HG03442 (cell line): ENCODE data around the gene CNTN4.
"Not testable (repeated sequence)": the region's sequence is repeated elsewhere in the genome, so short reads cannot be mapped to it uniquely, and the experiment has no call there.

Source experiments
- ATAC-seq: cut with Tn5 transposase; IDR thresholded peaks from one replicate; pipeline ENCODE4 v1.9.1; 2021; ENCODE audit warnings: mild to moderate bottlenecking, moderate library complexity; ENCODE audit not compliant: unreplicated experiment

Gene CNTN4

GRCh38 chr3:2883283-2883682 is 784.6 kb downstream of the CNTN4 start:
- ATAC-seq = no peak

DNA sequence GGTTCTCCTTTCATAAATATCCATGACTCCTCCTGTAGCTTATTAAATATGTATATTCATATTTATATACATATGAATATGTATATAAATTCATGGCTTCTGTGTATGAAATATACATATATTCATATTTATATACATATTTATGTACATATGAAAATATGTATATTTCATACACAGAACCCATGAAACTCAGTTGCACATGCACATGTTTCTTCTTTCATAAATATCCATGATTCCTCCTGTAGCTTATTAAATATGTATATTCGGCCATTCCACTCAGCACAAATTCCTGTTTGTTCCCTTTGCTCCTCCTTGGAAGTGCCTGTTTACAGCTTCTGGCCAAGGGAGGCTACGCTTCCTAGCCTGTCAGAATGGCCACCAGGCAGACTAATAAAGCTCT is 789.9 kb downstream of the CNTN4 start:
- no peak for ATAC-seq

GRCh38 chr3:2889736-2890135 is 791.1 kb downstream of the CNTN4 start:
- ATAC-seq = no peak

DNA sequence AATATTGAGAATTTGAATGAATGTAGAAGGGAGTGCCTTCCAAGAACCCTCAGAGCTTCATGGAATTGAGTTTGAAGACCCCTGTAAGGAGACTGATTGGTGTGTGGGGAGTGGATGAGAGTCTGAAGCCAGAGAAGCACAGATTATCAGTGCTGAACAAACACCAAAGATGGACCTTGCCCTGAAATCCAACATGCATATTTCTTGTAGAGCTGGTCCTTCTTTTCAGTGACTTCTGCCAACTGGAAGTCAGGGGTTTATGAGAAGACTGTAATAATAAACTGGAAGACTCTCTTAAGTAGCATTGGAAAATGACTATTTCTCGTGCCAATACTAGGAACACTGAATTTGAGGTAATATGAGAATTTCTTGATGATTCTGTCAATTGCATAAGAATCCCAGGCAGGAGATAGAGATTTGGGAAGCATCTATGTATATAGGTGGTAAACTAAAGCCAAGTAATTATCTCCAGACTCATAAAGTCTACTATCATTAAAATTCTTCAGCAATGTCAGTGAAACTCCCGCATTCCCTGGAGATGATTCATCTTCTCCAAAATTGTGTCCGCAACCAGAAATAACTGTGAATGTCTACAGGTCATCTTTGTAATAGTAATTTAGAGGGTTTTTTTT is 797.8 kb downstream of the CNTN4 start:
- no peak for ATAC-seq

DNA sequence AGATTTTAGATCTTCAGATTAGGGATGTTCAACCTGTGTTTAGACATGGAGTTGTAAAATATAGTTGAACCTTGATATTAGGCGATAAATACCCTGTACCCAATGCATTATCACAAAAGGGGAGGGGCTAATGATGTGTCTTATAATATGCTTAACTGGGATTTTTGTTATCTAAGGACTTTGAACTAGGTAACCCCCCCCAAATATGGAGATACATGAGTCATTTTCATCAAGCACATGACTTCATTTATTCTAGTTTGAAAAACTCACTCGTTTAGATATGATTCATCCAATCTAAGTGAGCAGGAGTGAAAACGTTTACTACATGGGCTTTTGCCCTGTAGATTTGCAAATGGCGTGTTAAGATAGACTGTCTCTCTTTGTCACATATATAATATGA is 799.2 kb downstream of the CNTN4 start:
- no peak for ATAC-seq

GRCh38 chr3:2898591-2899353 is 800.1 kb downstream of the CNTN4 start:
- no peak for ATAC-seq

- no peak for ATAC-seq
Observed at GRCh38 chr3:2904054-2904453, 805.4 kb downstream of the CNTN4 start.

DNA sequence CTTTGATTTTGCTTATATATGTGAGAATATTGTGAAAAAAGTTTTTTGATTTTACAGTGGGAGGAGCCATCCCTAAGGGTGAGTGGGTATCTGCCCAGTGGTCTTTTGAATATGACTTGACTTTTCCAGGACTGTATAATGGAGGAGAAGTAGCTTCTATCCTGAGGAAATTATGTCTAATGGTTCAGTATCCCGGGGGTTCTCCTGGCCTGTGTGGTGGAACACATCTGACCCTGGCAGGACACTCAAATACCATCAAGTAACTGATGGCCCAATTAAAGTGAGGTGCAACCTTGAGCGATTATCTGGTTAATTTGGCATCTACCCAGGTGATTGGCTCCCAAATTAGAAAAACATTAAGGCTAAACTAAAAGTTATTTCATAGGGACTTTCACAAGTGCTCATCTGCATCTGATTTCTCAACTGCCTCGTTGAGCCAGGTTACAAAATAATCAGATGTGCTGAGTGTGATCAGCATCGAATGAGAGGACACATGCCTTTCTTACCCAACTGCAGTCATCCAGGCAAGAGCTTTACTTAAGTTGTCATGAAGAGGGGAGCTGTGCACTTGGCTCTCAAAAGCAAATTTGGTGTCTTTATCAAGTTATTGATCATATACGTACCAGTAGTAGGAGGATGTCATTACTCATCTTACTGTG is 810.2 kb downstream of the CNTN4 start:
- no peak for ATAC-seq

- no peak for ATAC-seq
Observed at GRCh38 chr3:2910997-2911396, 812.3 kb downstream of the CNTN4 start.

- no peak for ATAC-seq
Observed at GRCh38 chr3:2915826-2916225, 817.2 kb downstream of the CNTN4 start.

DNA sequence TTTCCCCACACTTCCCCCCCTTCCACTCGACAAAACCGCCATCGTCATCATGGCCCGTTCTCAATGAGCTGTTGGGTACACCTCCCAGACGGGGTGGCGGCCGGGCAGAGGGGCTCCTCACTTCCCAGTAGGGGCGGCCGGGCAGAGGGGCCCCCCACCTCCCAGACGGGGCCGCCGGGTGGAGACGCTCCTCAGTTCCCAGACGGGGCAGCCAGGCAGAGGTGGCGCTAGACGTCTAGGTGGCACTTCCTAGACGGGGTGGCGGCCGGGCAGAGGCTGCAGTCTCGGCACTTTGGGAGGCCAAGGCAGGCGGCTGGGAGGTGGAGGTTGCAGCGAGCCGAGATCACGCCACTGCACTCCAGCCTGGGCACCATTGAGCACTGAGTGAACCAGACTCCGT is 818.0 kb downstream of the CNTN4 start:
- not testable (repeated sequence) for ATAC-seq

DNA sequence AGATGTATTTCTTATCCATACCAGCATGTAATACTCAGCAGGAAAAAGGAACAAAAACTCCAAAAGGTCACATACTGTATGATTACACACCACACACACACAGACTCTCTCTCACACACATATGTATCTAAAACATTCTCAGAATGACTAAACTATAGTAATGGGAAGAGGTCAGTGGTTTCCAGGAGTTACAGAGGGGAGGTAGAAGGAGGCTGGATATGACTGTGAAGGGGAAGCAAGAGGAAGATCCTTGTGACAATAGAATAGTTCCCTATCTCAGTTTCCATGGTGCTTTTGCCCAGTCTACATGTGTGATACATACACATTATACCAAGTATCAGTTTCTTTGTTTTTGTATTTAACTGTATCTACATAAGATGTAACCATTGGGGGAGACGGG is 821.4 kb downstream of the CNTN4 start:
- no peak for ATAC-seq

GRCh38 chr3:2921452-2921851 is 822.8 kb downstream of the CNTN4 start:
- ATAC-seq = no peak

DNA sequence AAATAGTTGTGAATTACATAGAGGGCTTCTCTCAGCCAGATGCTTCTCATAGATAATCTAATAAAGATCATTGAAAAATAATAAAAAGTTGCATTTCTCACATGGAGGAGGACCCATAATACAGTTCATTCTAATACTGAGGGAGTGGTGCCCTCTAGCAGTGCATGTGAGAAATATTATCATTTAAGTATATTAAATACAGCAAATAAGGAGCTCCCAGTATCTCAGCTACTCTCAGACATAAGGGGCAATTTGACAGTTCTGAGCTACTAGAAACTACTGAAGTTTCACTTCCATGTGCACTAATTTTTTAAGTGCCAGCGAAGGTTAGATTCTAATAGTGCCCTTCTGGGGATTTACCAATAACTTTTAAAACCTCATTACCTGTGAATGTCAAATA is 823.2 kb downstream of the CNTN4 start:
- ATAC-seq = peak; percentile 85

GRCh38 chr3:2923390-2923789 is 824.7 kb downstream of the CNTN4 start:
- ATAC-seq = no peak

- no peak for ATAC-seq
Observed at GRCh38 chr3:2927259-2927658, 828.6 kb downstream of the CNTN4 start.

DNA sequence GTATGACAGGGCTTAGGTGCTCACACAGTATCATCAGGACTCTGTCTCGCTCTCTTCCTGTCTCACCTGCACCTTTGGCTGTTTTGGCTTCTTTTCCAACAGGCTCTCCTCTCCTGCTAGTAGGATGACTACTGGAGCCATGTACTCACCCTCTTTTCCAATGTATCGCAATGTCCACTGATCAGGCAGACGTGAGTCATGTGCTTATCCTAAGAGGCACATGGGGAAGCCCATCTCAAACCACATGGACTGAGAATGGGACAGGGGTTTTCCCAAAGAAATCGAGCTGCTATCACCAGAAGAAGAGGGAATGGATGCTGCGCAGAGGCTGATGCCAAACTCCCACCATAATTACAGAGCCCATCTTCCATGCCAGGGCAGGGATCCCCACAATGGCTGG is 830.9 kb downstream of the CNTN4 start:
- no peak for ATAC-seq

- no peak for ATAC-seq
Observed at GRCh38 chr3:2931265-2931664, 832.6 kb downstream of the CNTN4 start.

DNA sequence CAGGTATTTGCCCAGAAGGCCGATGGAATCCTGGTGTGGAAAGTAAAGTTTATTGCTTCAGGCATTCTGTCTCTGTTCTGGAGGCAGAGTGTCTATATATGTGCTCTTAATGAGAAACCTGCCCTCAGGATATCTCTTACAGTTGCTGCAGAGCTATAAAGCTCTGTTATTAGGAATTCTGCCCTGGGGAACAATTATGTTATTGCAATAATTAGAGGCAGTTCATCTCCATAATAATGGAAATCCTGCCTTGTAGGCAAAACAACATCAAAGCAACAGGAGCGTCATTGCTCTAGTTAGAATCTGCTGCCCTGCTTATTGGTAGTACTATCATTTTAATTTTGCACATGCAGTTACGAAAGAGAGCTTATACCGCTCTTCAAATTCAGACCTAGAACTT is 835.9 kb downstream of the CNTN4 start:
- ATAC-seq = no peak

DNA sequence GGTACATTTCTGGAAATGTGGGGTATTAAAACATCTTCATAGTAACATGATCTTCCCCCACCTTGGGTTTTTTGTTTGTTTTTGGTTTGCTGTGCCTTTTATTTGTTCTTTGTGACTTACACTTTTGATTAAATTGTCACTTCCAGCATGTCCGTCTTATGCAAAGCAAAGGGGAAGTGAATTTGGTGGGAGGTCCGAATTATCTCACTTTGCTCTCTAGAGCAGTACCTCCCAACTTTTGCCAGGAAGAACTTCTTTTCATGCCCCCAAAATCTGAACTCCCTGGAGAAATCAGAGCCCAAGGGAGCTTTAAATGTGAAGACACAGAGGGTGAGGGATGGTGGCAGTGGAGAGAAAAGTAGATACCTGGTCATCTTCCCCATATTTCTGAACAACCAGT is 838.4 kb downstream of the CNTN4 start:
- ATAC-seq = no peak

DNA sequence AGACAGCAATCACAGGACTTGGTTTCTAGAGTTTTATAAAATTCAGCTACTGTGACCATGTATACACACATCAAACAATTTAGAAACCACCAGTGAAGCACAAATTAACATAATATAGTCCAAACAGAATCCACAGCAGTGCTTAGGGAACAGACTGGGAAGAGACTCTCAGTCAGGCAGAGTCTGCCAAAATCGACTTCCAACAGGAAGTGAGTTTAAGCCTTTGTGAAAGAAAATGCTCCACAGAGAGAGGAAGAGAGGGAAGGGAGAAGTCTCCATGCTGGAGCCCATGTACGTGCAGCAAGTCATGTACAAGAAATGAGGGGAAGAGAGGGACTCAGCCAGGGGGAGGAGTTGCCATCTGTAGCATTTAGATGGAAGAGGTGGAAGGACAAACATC is 838.9 kb downstream of the CNTN4 start:
- ATAC-seq = no peak

DNA sequence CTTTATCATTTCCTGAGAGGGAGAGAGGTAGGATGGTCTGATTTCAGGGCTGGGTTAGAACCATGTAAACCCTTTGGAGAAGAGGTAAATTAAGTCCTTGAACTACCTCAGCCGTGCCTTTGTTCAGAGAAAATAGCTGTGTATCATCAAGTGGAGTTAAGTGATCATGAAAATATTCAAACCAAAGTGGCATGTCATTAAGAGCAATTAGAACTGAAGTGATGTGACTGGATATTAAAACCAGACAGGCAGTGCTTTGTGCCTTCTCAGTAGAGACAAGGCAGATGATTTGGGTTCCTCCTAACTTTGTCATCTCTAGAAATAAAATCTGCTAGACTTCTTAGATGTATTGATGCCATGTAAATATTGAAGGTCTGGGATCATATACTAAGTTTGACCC is 840.0 kb downstream of the CNTN4 start:
- no peak for ATAC-seq
